Activated CD4-positive, alpha-beta memory T cell treated with anti-CD3 and anti-CD28 coated beads, Interleukin-2, amount 10 ng/mL, durations not matched to agents 7 days and 5 days (primary cell): Measurements from ENCODE around the gene SAMD4B. TPM values are rescaled to one million over a fixed set of nuclear protein-coding genes. Genes with fewer than 3 reads are reported as not detected.
A peak's percentile ranks its signal among the peaks of the same experiment; 100 is the strongest.

Experiments used
- CTCF ChIA-PET: fragments of 350-600 bp; sonication (Branson Sonifier 250); formaldehyde crosslinking; loops from one replicate; lab custom pipeline; 2021; ENCODE audit warnings: antibody characterized with exemption, inconsistent platforms; lab: Charles Lee
- POLR2A ChIA-PET: fragments of 350-600 bp; sonication (Branson Sonifier 250); formaldehyde crosslinking; loops from one replicate; lab custom pipeline; 2021; ENCODE audit warnings: antibody characterized with exemption; lab: Charles Lee
- DNase-seq: peaks from one replicate; pipeline ENCODE4 v3.0.0-alpha.2; 2020
- H3K27ac Mint-ChIP-seq: one replicate; pipeline ENCODE4 v1.8.0; 2021; ENCODE audit warnings: mild to moderate bottlenecking, mixed read lengths
- H3K27me3 Mint-ChIP-seq: one replicate; pipeline ENCODE4 v1.8.0; 2021; ENCODE audit warnings: mixed read lengths
- H3K36me3 Mint-ChIP-seq: one replicate; pipeline ENCODE4 v1.8.0; 2021; ENCODE audit warnings: low read depth, mixed read lengths
- H3K4me1 Mint-ChIP-seq: one replicate; pipeline ENCODE4 v1.8.0; 2021; ENCODE audit warnings: mixed read lengths
- H3K4me3 Mint-ChIP-seq: one replicate; pipeline ENCODE4 v1.8.0; 2021; ENCODE audit warnings: mild to moderate bottlenecking, mixed read lengths
- H3K9me3 Mint-ChIP-seq: one replicate; pipeline ENCODE4 v1.8.0; 2021; ENCODE audit warnings: mixed read lengths
- total RNA-seq, 2 experiments: library from RNA; stranded (reverse); gene quantifications; one replicate each; pipeline ENCODE4 v1.2.3, GENCODE V29; 2021

SAMD4B gene
- total RNA-seq, 2 experiments from 2014 or later = 53.9 to 54.8 TPM

GRCh38 chr19:39406656-39407409 lies 64.6 kb downstream of the SAMD4B start, which contains the start of gene ZFP36:
Gene ZFP36 (plus strand): TSS chr19:39406847. CDS start chr19:39406905, 58 bp downstream.
- ChIA-PET CTCF (interaction anchor here (1.6 to 4.5 kb wide), 2 partner anchors 9 to 16 kb away, joined by 4 to 57 read pairs; partner anchors contain the start of genes MED29 and PAF1), POLR2A (interaction anchor here (0.7 to 10.6 kb wide), 8 partner anchors 9 to 72 kb away, joined by 3 to 195 read pairs (median 24); partner anchors contain the start of genes GMFG, MED29, PAF1 and RPS16)
- Mint-ChIP-seq H3K36me3 (peaks cover 46% of the 10 kb centered on the region), H3K27ac (peak within 1 kb of the TSS; percentile 99), H3K27me3 (no peaks in the 10 kb centered on the region), H3K9me3 (no peaks in the 10 kb centered on the region), H3K4me1 (peaks cover 52% of the 10 kb centered on the region), H3K4me3 (peak within 1 kb of the TSS; percentile 86)
- DNase-seq = peak; percentile 91

- Mint-ChIP-seq H3K27me3 (peaks cover 2% of the 10 kb centered on the region), H3K4me3 (peak overlapping the region; percentile 86), H3K27ac (peak overlapping the region; percentile 99), H3K9me3 (no peaks in the 10 kb centered on the region), H3K36me3 (peaks cover 50% of the 10 kb centered on the region), H3K4me1 (peaks cover 50% of the 10 kb centered on the region)
- CTCF ChIA-PET = interaction anchor here (1.6 to 4.5 kb wide), 2 partner anchors 9 to 16 kb away, joined by 4 to 57 read pairs; partner anchors contain the start of genes MED29 and PAF1
- POLR2A ChIA-PET = interaction anchor here (1.0 to 10.6 kb wide), 9 partner anchors 10 to 65 kb away, joined by 3 to 195 read pairs (median 20); partner anchors contain the start of genes MED29, PAF1, RPS16 and SAMD4B
- DNase-seq = no peak
These were observed 65.1 kb downstream of the SAMD4B start for GRCh38 chr19:39407410-39407659.

- H3K4me3 Mint-ChIP-seq = peak overlapping the region; percentile 86
- H3K36me3 Mint-ChIP-seq = peaks cover 50% of the 10 kb centered on the region
- peaks cover 45% of the 10 kb centered on the region for H3K4me1 Mint-ChIP-seq
- DNase-seq = peak; percentile 89
- H3K9me3 Mint-ChIP-seq = no peaks in the 10 kb centered on the region
- H3K27me3 Mint-ChIP-seq = peaks cover 2% of the 10 kb centered on the region
- peak overlapping the region; percentile 99 for H3K27ac Mint-ChIP-seq
- ChIA-PET CTCF (interaction anchor here (1.2 to 4.5 kb wide), 3 partner anchors 10 to 28 kb away, joined by 3 to 57 read pairs (median 4); partner anchors contain the start of genes MED29, PAF1 and RPS16), POLR2A (interaction anchor here (0.7 to 10.6 kb wide), 13 partner anchors 9 to 1035 kb away, joined by 3 to 195 read pairs (median 3); partner anchors contain the start of genes GMFG, MED29, PAF1 and RPS16)
These were observed 65.6 kb downstream of the SAMD4B start for GRCh38 chr19:39407660-39408391.

GRCh38 chr19:39408392-39409207 lies 66.4 kb downstream of the SAMD4B start:
- Mint-ChIP-seq H3K4me1 (peaks cover 45% of the 10 kb centered on the region), H3K9me3 (no peaks in the 10 kb centered on the region), H3K4me3 (peak overlapping the region; percentile 86), H3K27me3 (peaks cover 2% of the 10 kb centered on the region), H3K36me3 (peaks cover 50% of the 10 kb centered on the region), H3K27ac (peak overlapping the region; percentile 99)
- CTCF ChIA-PET = interaction anchor here (1.0 to 4.5 kb wide), 4 partner anchors 11 to 66 kb away, joined by 3 to 57 read pairs (median 4); partner anchors contain the start of genes MED29, PAF1, RPS16 and SAMD4B
- DNase-seq = peak; percentile 43
- POLR2A ChIA-PET = interaction anchor here (0.7 to 10.6 kb wide), 12 partner anchors 9 to 1034 kb away, joined by 3 to 195 read pairs (median 10); partner anchors contain the start of genes GMFG, MED29, PAF1 and RPS16

GRCh38 chr19:39409208-39410016 lies 67.2 kb downstream of the SAMD4B start:
- Mint-ChIP-seq H3K27ac (peak overlapping the region; percentile 99), H3K4me3 (peak overlapping the region; percentile 89), H3K27me3 (peaks cover 2% of the 10 kb centered on the region), H3K36me3 (peaks cover 58% of the 10 kb centered on the region), H3K9me3 (no peaks in the 10 kb centered on the region), H3K4me1 (peaks cover 47% of the 10 kb centered on the region)
- ChIA-PET POLR2A (interaction anchor here (1.1 to 10.6 kb wide), 7 partner anchors 8 to 130 kb away, joined by 3 to 195 read pairs (median 28); partner anchors contain the start of genes GMFG, MED29, PAF1 and RPS16), CTCF (interaction anchor here (1.0 to 4.5 kb wide), 2 partner anchors 11 to 67 kb away, joined by 3 to 57 read pairs; partner anchors contain the start of gene SAMD4B)
- DNase-seq = peak; percentile 86

GRCh38 chr19:39410017-39410830 lies 68.0 kb downstream of the SAMD4B start:
- DNase-seq = peak; percentile 77
- peaks cover 2% of the 10 kb centered on the region for H3K27me3 Mint-ChIP-seq
- H3K27ac Mint-ChIP-seq = peak overlapping the region; percentile 96
- POLR2A ChIA-PET = interaction anchor here (2.1 to 10.6 kb wide), 4 partner anchors 13 to 74 kb away, joined by 13 to 195 read pairs (median 102); partner anchors contain the start of genes GMFG and RPS16
- peaks cover 47% of the 10 kb centered on the region for H3K4me1 Mint-ChIP-seq
- peaks cover 61% of the 10 kb centered on the region for H3K36me3 Mint-ChIP-seq
- CTCF ChIA-PET = interaction anchor here (1.0 to 4.5 kb wide), 2 partner anchors 12 to 68 kb away, joined by 3 to 57 read pairs; partner anchors contain the start of gene SAMD4B
- peak overlapping the region; percentile 89 for H3K4me3 Mint-ChIP-seq
- H3K9me3 Mint-ChIP-seq = no peaks in the 10 kb centered on the region

- peaks cover 45% of the 10 kb centered on the region for H3K4me1 Mint-ChIP-seq
- DNase-seq = no peak
- ChIA-PET POLR2A (interaction anchor here (1.5 to 2.4 kb wide), 6 partner anchors 11 to 288 kb away, joined by 4 to 175 read pairs (median 22); partner anchors contain the start of genes GMFG, MED29, PAF1 and RPS16), CTCF (interaction anchor here (1.0 to 2.3 kb wide), 7 partner anchors 10 to 199 kb away, joined by 3 to 113 read pairs (median 10); partner anchors contain the start of genes MED29, PAF1 and SAMD4B)
- peak overlapping the region; percentile 89 for H3K4me3 Mint-ChIP-seq
- peaks cover 2% of the 10 kb centered on the region for H3K27me3 Mint-ChIP-seq
- no peaks in the 10 kb centered on the region for H3K9me3 Mint-ChIP-seq
- peak overlapping the region; percentile 96 for H3K27ac Mint-ChIP-seq
- H3K36me3 Mint-ChIP-seq = peaks cover 61% of the 10 kb centered on the region
These were observed 68.5 kb downstream of the SAMD4B start for GRCh38 chr19:39410831-39411080.

GRCh38 chr19:39411081-39411831 lies 69.0 kb downstream of the SAMD4B start:
- peaks cover 61% of the 10 kb centered on the region for H3K36me3 Mint-ChIP-seq
- ChIA-PET POLR2A (interaction anchor here (0.7 to 2.4 kb wide), 11 partner anchors 7 to 289 kb away, joined by 3 to 175 read pairs (median 10); partner anchors contain the start of genes GMFG, MED29, PAF1 and RPS16), CTCF (interaction anchor here (0.6 to 2.3 kb wide), 12 partner anchors 10 to 199 kb away, joined by 3 to 113 read pairs (median 10); partner anchors contain the start of genes GMFG, MED29, PAF1 and RPS16)
- peak overlapping the region; percentile 89 for H3K4me3 Mint-ChIP-seq
- H3K4me1 Mint-ChIP-seq = peaks cover 40% of the 10 kb centered on the region
- H3K27me3 Mint-ChIP-seq = peaks cover 2% of the 10 kb centered on the region
- DNase-seq = peak; percentile 40
- H3K9me3 Mint-ChIP-seq = no peaks in the 10 kb centered on the region
- H3K27ac Mint-ChIP-seq = peak overlapping the region; percentile 96

GRCh38 chr19:39411832-39412099 lies 69.5 kb downstream of the SAMD4B start:
- peaks cover 2% of the 10 kb centered on the region for H3K27me3 Mint-ChIP-seq
- peak overlapping the region; percentile 96 for H3K27ac Mint-ChIP-seq
- ChIA-PET CTCF (interaction anchor here (0.6 to 2.3 kb wide), 13 partner anchors 11 to 200 kb away, joined by 3 to 113 read pairs (median 9); partner anchors contain the start of genes GMFG, MED29, PAF1 and RPS16), POLR2A (interaction anchor here (0.7 to 2.4 kb wide), 12 partner anchors 8 to 289 kb away, joined by 3 to 175 read pairs (median 10); partner anchors contain the start of genes GMFG, MED29, PAF1 and RPS16)
- DNase-seq = peak; percentile 93
- peaks cover 60% of the 10 kb centered on the region for H3K36me3 Mint-ChIP-seq
- no peaks in the 10 kb centered on the region for H3K9me3 Mint-ChIP-seq
- peaks cover 39% of the 10 kb centered on the region for H3K4me1 Mint-ChIP-seq
- peak overlapping the region; percentile 89 for H3K4me3 Mint-ChIP-seq
